ENCODE measurements around the gene SEPTIN12. TPM values are rescaled to one million over a fixed set of nuclear protein-coding genes. Genes with fewer than 3 reads are reported as not detected.

The SEPTIN12 gene
- total and polyA plus RNA-seq, 2 of the 4 experiments (the other 2 are of a cell fraction): not detected

GRCh38 chr16:4748682-4749411 lies 39.3 kb downstream of the SEPTIN12 start:
- Histone ChIP-seq H3K4me1 (ENCODE audit: control insufficient read depth, insufficient read depth, low read length) (no peaks in the 10 kb centered on the region), H3K4me3 (ENCODE audit: insufficient read depth, low read depth, low read length) (no peak overlapping the region), H4K20me1 (ENCODE audit: insufficient read depth, low read length) (no peaks in the 10 kb centered on the region), H4K91ac (ENCODE audit: insufficient read depth, low read depth, low read length) (no peak overlapping the region), H3K27me3 (ENCODE audit: control insufficient read depth, insufficient read depth, low read length) (no peaks in the 10 kb centered on the region), H3K4me2 (ENCODE audit: low read depth, low read length) (no peak overlapping the region), H2AFZ (replicated peaks; ENCODE audit: low read length, poor library complexity) (no peak overlapping the region), H2BK15ac (ENCODE audit: low read depth, low read length) (no peak overlapping the region), H3K18ac (ENCODE audit: low read depth, low read length) (no peak overlapping the region), H3K9me1 (ENCODE audit: insufficient read depth, low read length) (no peaks in the 10 kb centered on the region), H3K14ac (replicated peaks; ENCODE audit: low read depth, low read length) (no peak overlapping the region), H3K9me3 (ENCODE audit: control insufficient read depth, insufficient read depth, low read length) (no peaks in the 10 kb centered on the region), H3K27ac (ENCODE audit: insufficient read depth, low read length) (no peak overlapping the region), H4K8ac (ENCODE audit: low read depth in 2 of 2, low read length in 2 of 2) (no peak overlapping the region), H3K4ac (ENCODE audit: low read depth, low read length) (no peak overlapping the region), H4K5ac (ENCODE audit: low read depth, low read length) (no peak overlapping the region), H3K56ac (ENCODE audit: extremely low read depth, insufficient read depth, low read length) (no peak overlapping the region), H3K9ac (ENCODE audit: low read depth, low read length) (no peak overlapping the region), H2AK9ac (replicated peaks; ENCODE audit: low read depth, low read length, poor library complexity) (no peak overlapping the region), H3K36me3 (ENCODE audit: control insufficient read depth, insufficient read depth, low read length) (peaks cover 32% of the 10 kb centered on the region), H3K79me1 (ENCODE audit: low read depth in 1 of 2, low read length in 2 of 2) (0 out of 4 replicates have a peak, but pooled peaks cover 0 to 4% of the 10 kb centered on the region in 2 experiments), H2BK120ac (ENCODE audit: low read depth, low read length) (no peak overlapping the region), H2AK5ac (ENCODE audit: low read depth, low read length) (no peak overlapping the region), H2BK5ac (ENCODE audit: low read depth, low read length, poor library complexity, severe bottlenecking) (no peak overlapping the region), H3K23ac (ENCODE audit: low read depth, low read length) (no peak overlapping the region), H2BK20ac (ENCODE audit: low read depth, low read length) (no peak overlapping the region)
- ChIA-PET POLR2A (ENCODE audit: unreplicated experiment) (no interaction called here), CTCF (no interaction called here)
- WGBS, 2 experiments (ENCODE audit: extremely low coverage in 2 of 2, insufficient read length in 1 of 2): 93% methylated on average over 5 of the region's 16 CpGs; no CpG with 5 or more reads in 1 of the 2 experiments
- no peak for TF ChIP-seq USF2 (IDR thresholded peaks at IDR 0.05; ENCODE audit: low read depth, low read length)
- TF ChIP-seq BHLHE40 (IDR thresholded peaks at IDR 0.05; ENCODE audit: low read depth, low read length): no peak
- TF ChIP-seq RAD21 (IDR thresholded peaks at IDR 0.05; ENCODE audit: low read length): no peak
- dilution Hi-C loops (cut with HindIII; ENCODE audit: low sequenced_read_pairs, unreplicated experiment): no loop called here
- ATAC-seq (ENCODE audit: low read depth): no peak
- DNase-seq: no peak
- intact Hi-C loops (cut with micrococcal nuclease): no loop called here
- in situ Hi-C loops (cut with MboI; ENCODE audit: low sequenced_read_pairs): no loop called here
- no TSS peak for BruUV-seq (replicated peaks)

All from IMR-90 (cell line).